Eye (tissue), 1 donor: ENCODE results near the gene CD244.

Source experiments
- DNase-seq: peaks from one replicate; pipeline ENCODE4 v3.0.0-alpha.2; 2015

The CD244 gene

DNA sequence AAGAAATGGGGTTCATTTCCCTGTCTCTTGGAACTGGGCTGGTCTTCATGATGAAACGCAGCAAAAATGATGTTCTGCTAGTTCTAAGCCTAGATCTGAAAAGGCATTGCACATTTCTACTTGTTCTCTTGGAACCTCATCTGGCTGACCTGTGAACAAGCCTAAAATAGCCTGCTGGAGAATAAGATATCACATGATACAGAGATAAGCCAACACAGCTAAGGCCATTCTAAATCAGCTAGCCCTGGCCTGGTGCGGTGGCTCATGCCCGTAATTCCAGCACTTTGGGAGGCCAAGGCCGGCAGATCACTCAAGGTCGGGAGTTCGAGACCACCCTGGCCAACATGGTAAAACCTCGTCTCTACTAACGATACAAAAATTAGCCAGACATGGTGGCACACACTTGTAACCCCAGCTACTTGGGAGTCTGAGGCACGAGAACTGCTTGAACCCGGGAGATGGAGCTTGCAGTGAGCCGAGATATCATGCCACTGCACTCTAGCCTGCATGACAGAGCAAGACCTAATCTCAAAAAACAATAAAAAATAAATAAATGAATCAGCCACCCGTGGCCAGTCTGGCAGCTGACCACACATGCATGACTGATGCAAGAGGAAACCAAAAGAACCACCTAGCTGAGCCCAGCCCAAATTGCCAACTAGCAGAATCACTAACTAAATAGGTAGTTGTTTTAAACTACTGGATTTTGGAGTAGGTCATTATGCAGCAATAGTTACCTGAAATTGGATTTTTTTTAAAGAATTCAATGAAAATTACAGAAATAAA, 18.0 kb downstream of the CD244 start:
- no peak for DNase-seq

DNA sequence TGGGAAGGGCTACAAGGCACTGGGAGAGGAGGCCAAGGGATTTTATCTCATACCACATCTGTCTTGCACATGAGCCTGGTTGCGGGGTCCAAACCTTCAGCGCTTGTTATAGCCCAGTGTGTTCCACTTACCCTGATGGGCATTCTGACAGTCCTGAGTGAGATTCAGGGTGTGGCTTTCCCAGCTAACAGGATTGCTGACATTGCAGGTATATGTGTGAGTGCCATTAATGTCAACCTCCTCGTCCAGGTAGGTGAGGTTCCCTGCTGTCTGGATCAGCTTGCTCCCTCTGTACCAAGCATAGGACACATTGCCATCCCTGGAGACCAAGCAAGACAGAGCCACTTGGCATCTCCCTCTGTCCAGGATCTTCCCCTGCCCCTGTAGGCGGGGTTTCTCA, 21.6 kb downstream of the CD244 start:
- no peak for DNase-seq

DNA sequence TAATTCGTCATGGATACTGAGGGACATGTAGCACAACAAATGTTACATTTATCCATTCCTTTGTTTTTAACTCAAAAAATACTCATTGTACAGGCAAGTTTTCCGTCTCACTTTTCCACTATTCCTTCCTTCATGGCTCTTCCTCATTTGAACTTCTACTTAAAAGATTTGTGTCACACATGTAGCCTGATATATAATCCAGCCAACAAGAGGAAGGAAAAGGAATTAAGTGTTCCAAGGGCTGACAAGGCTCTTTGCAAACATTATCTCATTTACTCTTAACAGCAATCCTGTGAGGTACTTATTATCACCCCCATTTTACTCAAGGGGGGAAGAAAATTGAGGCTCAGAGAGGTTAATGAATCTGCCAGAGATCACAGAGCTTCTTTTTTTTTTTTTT, 22.9 kb downstream of the CD244 start:
- no peak for DNase-seq

DNA sequence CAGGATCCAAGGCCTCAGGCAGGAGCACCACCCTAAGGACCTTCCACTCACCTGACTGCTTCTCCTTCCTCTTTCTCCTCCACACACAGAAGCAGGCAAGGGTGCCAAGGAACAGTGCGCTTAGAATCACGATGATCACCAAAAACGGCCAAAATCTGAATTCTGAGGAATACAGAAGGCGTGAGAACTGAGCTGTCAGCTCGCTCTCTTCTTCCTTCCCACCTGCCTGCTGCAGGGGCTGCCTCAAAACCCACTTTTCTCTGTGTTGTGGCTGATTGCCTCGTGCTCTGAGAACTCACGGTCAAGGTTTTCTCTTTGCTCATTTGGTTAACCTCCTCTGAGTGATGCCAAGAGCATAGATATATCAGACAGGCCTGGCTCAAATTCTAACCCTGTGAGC, 23.8 kb downstream of the CD244 start:
- no peak for DNase-seq

DNA sequence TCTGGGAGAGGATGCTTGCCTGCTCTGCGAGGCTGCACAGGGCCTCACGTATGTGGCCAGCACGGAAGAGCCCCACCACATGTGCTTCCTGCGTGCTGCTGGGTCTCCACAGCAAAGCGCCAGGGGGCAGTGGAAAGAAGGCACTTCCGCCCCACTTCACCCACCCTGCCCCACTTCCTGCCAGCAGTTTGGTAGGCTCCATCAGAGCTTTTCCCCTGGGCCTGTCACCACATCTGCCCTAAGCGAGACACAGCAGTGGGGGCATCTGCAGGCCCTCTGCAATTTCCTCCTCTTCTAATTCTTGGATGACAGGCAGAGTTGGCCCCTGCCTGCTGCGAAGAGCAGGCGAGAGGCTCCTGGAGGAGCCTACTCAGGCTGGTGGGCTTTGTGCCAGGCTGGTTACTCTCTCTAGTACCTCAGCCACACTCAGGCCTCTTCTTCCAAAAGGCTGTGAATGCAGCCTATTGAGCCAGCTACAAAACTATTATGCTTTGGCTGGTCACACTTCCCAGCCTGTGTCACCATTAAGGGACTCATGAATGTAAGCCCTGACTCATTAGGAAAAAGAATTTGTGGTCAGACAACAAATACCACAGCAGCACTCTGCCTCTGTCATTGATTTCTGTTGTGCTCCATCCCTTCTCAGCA, 25.0 kb downstream of the CD244 start:
- DNase-seq, result peak; percentile 63

DNA sequence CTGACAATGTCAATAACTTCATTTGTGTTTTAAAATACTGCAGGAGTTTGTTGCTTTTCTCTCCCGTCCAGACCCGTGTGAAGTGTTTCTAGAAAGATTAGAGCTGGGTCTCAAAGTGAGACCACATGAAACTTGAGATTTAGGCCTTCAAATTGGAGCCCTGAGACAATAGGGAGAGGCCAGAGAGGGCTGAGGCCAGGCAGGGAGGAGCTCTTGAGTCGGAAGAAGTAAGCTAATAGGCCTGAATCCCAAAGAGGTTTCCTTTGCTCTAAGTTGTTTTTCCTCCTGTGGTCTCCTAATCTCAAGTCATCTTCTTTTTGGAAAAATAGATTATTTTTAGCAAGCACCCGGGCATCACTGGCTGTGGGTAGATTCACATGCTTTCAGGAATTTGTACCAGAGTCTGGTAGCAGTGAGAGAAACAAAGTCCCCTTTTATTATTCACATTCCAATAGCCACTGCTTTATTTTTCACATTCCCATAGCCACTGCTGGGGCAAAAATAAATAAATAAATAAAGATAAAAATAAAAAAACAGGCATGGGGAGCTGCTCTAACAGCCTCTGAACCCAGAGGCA, 25.6 kb downstream of the CD244 start:
- peak; percentile 19 for DNase-seq

DNA sequence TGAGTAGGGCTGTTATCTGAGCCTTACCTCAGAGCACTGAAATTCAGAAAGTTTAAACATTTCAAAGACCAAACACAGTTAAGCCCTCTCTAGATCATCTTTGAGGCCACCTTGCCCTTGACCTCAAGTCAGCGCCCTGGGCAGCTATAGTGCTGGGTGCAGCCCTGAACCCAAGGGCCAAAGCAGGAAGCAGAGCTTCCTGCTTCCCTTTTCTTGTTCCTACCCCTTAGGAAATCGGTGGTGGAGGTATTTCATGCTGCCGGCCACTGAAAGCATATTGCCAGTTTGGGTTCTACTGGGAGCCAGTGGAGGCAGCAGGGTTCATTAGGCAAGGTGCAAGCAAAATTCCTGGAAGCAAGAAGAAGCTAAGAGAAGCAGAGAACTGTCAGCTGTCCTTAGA, 26.1 kb downstream of the CD244 start:
- no peak for DNase-seq

DNA sequence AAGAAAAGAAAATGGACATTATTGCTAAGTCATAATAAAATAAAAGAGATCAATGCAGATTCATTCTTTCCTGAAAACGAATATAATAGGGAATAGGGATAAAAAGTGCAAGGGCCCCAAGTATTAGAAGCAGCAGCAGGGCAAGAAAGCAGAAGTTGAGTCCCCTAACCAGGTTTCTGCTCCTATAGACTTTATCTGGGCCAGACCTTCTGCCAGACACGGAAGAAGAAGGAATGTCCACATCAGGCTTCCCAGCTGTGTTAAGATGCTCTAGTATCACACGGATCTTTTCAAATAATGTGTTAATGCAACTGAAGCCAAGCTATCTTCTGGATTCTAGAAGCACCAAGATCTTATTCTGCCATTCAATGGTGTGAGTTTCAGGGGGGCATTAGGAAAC, 26.9 kb downstream of the CD244 start:
- DNase-seq, result no peak

DNA sequence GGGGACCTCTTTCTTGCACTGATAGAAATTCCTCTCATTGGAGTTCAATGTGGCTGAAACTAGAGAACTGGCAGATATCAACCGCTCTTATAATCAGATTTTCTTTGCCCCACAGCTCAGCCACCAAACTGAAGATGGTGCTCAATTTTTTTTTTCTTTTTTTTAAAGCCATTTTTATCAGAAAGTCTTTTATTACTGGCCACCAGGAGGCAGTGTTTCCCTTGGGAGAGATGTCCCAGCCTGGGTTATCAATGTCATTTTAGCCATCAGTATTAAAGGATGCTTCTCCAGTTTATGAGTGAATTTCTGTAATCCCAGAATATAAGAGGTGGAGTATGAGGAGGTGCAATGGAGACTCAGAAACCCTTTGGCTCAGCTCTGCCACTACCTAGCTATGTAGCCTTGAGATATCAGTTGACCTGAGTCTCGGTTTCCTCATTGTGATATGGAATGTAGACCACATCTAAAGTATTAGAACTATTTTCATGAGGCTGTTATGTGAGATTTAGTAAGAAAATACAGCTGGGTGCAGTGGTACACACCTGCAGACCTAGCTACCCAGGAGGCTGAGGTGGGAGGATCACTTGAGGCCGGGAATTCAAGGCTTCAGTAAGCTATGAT, 27.6 kb downstream of the CD244 start:
- DNase-seq, result peak; percentile 19

DNA sequence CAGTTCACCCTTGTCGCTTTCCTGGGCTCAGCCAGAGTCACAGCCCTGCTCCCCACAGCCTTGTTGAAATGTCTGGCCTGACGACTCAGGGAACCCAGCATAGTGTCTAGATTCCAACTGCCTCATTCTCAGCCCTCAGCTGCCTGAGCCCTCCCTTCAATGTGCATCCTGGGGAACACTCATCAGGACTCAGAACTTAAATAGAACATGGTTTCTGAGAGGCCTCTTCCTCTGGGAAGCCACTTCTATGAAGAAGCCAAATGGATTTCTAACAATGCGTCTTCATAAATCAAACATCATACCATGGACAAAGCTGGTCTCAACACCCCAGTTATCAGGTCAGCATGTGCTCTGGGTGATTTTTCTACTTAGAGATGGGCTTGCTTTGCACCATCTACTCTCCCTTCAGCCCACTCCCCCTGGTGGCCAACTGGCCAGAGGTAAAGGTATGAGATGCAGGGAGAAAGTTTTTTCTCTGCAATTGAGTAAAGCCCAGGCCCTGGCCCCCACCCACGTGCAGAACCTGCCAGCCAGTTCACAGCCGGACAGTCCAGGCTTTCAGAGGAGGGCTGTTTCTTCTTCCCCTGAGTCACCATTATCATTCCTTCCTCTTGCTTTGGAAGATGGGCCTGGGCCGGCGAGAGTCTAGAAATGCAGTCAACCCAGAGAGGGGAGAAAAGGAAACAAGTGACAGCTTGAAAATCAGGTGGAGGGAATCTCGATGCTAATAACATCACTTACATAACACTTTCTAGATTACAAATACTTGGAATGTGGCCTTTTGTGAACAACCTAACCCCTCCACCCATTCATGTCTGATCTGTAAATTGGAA, 32.1 kb downstream of the CD244 start:
- DNase-seq, result peak; percentile 50

DNA sequence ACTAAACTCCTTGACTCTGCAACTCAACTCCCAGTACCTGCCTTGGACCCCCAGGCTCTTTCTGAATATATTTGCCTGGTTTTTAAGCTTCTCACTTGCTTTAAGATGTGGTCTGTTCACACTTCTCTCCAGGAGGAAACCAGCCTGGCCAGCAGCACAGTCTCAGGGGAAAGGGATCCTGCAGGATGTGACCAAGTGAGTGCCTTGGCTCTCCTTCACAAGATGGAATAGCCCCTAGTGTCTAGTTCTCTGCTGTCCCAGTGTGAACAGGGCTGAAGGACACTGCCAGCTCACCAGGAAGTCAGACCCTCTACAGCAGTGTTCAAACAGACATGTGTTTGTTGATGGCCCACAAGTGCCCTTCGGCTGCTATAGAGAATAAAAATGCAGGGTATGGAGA, 32.9 kb downstream of the CD244 start:
- no peak for DNase-seq

DNA sequence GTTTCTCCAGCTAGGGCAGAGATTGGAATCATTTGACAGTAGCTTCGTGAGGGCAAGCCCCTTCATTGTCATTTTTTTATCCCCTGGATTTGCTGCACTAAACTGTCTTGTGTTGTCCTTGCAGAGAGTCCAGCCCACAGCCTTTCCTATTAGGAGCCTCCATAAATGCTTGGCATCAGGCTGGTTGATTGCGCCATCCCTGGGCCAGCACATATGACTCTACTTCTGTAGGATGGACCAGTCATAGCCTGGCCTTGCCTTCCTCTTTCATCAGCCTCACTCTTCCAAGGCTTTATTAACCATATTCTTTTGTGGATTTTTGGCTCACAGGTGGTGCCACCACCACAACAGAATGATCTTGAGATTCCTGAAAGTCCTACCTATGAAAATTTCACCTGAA, 35.3 kb downstream of the CD244 start:
- no peak for DNase-seq

DNA sequence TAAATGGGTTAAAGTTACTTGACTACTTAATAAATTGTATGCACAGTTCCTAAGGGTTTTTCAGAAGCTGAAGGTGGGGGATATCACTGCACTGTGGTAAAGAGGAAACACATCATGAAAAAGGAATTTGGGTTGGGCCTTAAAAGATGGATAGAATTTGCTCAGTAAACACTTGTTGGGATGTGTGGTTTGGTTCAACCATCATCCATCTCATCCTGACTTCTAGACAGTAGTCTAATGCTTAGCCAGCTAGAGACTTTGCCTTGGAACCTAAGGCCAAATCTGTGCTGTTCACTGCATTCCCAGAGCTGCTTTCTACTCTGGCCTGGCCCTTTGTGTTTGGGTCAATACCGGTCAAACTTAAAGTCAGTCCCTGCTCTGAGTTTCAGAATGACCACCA, 36.1 kb downstream of the CD244 start:
- no peak for DNase-seq

DNA sequence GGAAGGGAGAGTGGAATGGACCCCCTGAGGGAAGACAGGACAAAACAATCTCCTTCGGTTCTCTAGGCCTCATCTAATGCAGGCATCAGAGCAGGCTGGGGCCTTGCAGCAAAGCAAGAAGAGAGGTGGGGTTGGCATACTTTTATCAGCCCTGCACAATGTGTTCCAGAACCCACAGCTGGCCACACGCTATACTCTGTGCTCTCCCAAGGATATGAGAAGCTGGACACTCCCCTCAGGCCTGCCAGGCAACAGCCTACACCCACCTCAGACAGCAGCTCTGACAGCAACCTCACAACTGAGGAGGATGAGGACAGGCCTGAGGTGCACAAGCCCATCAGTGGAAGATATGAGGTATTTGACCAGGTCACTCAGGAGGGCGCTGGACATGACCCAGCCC, 39.4 kb downstream of the CD244 start:
- DNase-seq, result peak; percentile 45

DNA sequence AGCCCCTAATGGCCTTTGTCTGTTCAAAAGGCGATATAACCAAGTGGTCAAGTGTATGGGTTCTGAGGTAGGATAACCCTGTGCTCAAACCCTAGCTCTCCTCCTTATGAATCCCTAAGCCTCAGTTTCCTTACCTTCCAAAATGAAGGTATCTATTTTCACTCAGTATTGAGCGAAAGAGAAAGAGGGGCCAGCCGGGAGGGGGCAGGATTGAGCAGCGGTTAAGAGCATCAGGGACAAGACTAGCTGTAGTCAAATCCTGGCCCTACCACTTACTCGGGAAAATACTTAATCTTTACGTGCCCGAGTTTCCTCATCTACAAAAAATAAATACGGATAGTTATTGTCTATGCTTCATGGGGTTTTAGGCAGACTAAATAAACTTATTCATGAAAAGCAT, 41.1 kb downstream of the CD244 start:
- DNase-seq, result no peak

DNA sequence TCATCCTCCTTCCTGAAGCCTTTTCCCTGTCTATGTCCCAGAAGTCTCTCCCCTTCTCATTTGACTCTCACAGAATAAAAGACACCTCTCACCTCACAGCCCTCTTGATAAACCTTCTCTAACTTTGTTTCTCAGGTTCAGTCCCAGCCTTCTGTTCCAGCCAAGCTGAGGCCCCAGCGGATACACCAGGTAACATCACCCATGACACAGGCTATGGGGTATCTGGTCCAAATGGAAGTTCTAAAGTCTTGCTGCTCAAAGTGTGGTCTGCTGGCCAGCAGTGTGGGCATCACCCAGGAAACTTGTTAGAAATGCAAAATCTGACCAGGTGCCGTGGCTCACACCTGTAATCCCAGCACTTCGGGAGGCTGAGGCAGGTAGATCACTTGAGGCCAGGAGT, 43.5 kb downstream of the CD244 start:
- DNase-seq, result no peak

DNA sequence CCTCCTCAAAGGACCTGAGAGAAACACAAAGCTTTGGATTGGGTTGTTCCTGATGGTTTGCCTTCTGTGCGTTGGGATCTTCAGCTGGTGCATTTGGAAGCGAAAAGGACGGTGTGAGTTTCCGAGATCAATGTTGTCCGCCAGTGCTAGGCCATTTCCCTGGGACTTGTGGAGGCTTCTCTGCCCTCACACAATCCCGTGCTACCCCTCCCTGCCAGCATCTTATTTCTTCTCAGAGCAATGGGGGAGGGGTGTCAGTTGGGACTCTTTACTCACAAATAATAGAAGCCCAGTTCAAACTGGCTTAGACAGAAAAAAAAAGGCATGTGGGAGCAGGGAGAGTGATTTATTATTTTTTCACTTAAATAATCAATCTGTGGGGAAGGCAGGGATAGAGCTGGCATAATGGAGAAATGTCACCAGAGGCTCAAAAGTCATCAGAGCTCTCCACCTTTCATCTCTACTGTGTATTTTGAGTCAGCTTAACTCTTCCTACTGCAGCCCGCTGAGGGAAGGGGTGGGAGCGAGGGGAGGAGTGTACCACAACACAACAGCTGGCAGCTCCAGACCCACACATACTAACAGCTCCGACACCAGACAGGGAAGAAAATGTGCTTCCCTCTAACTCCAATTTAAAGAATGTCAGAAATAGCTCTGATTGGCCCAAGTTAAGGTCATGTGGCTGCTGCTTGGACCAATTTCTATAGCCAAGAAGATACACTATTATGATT, 44.3 kb downstream of the CD244 start:
- DNase-seq, result no peak

DNA sequence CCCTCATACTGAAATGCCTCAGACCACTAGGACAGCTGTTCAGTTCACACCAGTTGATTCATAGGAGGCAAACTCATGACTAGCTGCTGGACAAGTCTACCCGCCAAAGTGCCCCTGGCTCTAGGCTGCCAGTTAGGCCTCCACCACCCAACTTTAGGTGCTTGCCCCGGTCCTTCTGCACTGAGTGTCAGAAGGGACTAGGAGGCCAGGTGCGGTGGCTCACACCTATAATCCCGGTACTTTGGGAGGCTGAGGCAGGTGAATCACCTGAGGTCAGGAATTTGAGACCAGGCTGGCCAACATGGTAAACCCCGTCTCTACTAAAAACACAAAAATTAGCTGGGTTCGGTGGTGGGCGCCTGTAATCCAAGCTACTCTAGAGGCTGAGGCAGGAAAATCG, 47.8 kb downstream of the CD244 start:
- DNase-seq, result no peak

DNA sequence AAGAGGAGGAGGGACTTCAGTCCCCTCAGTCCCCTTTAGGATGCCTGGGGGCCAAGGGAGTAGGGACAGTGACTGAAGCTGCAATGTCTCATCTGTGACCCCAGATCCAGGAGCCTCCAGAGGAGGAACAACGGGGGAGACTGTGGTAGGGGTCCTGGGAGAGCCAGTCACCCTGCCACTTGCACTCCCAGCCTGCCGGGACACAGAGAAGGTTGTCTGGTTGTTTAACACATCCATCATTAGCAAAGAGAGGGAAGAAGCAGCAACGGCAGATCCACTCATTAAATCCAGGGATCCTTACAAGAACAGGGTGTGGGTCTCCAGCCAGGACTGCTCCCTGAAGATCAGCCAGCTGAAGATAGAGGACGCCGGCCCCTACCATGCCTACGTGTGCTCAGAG, 48.4 kb downstream of the CD244 start:
- DNase-seq, result no peak

DNA sequence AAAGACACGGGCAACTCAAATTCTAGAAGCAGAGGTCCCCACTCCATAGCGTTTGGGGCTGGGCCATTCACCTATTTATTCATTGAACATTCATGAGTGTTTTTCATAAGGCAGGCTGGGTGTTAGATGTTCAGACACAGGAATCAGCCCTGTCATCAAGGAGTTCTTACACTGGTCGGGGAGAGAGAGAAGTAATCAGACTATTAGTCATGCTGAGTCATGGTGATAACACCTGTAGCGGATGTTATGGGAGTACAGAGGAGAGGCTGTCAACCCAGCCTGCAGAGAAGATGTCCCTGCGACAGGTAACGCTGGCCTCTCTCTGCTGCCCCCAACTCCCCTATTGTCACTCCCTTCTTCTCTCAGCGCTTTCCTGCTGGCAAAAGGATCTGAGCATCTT, 49.5 kb downstream of the CD244 start:
- no peak for DNase-seq

DNA sequence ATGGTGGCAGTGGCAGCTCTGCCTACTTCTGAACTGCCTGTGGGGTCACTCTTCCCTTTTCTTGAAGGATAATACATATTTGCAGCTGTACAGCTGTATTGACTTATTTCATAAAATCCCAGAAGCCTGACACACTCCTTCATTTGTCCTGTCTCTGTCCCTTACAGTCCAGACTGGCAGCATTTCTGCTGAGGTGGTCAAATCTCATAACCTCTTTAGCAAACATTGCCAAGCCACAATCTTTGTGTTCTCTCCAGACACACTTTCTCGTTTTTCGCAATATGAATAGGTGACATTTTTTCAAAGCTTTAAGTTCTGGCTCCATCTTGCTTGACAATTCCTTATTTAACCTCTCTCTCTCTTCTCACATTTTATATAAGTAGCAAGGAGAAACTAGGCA, 51.5 kb downstream of the CD244 start:
- no peak for DNase-seq

DNA sequence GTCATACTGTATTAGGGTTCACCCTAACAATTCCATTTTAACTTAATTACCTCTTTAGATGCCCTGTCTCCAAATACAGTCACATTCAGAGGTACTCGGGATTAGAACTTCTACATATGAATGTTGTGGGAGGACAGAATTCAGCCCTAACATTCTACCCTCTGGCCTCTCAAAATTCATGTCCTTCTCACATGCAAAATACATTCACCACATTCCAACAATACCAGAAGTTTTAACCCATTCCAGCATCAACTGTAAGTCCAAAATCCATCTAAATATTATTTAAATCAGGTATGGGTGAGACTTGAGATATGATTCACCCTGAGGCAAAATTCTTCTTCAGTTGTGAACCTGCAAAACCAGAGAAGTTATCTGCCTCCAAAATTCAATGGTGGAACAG, 52.2 kb downstream of the CD244 start:
- DNase-seq, result no peak
